NCI-H146 treated with DMSO at 0.1 percent for 48 hours (cell line): ENCODE measurements around the gene GABRB2.
"Not testable (repeated sequence)": the region's sequence is repeated elsewhere in the genome, so short reads cannot be mapped to it uniquely, and the experiment has no call there.

Experiments
- DNase-seq: peaks from one replicate; lab custom pipeline; 2025; ENCODE audit not compliant: unreplicated experiment; lab: John Stamatoyannopoulos, UW

The GABRB2 gene

GRCh38 chr5:161305601-161306000 lies 240.9 kb downstream of the GABRB2 start:
- DNase-seq, result no peak

- no peak for DNase-seq
Measured at GRCh38 chr5:161302559-161302958, 244.0 kb downstream of the GABRB2 start.

- no peak for DNase-seq
Measured at GRCh38 chr5:161301586-161301985, 244.9 kb downstream of the GABRB2 start.

- DNase-seq, result no peak
Measured at GRCh38 chr5:161299053-161299452, 247.5 kb downstream of the GABRB2 start.

- not testable (repeated sequence) for DNase-seq
Measured at GRCh38 chr5:161297388-161297787, 249.1 kb downstream of the GABRB2 start.

- DNase-seq, result no peak
Measured at GRCh38 chr5:161295721-161296250, 250.7 kb downstream of the GABRB2 start.

GRCh38 chr5:161288071-161288470 lies 258.5 kb downstream of the GABRB2 start:
- DNase-seq, result no peak

- DNase-seq, result no peak
Measured at GRCh38 chr5:161287436-161287835, 259.1 kb downstream of the GABRB2 start.

- no peak for DNase-seq
Measured at GRCh38 chr5:161286066-161286655, 260.4 kb downstream of the GABRB2 start.

GRCh38 chr5:161284445-161284844 lies 262.1 kb downstream of the GABRB2 start:
- DNase-seq, result no peak

GRCh38 chr5:161283296-161283695 lies 263.2 kb downstream of the GABRB2 start:
- no peak for DNase-seq

GRCh38 chr5:161278739-161279660 lies 267.5 kb downstream of the GABRB2 start:
- DNase-seq, result no peak

GRCh38 chr5:161277011-161277410 lies 269.5 kb downstream of the GABRB2 start:
- no peak for DNase-seq

GRCh38 chr5:161274951-161275350 lies 271.6 kb downstream of the GABRB2 start:
- no peak for DNase-seq

GRCh38 chr5:161273410-161273809 lies 273.1 kb downstream of the GABRB2 start:
- no peak for DNase-seq

- DNase-seq, result no peak
Measured at GRCh38 chr5:161271816-161272215, 274.7 kb downstream of the GABRB2 start.

GRCh38 chr5:161269125-161269524 lies 277.4 kb downstream of the GABRB2 start:
- DNase-seq, result no peak

GRCh38 chr5:161266954-161267353 lies 279.6 kb downstream of the GABRB2 start:
- DNase-seq, result no peak

GRCh38 chr5:161265006-161265405 lies 281.5 kb downstream of the GABRB2 start:
- no peak for DNase-seq

- no peak for DNase-seq
Measured at GRCh38 chr5:161263191-161263590, 283.3 kb downstream of the GABRB2 start.

GRCh38 chr5:161261668-161262323 lies 284.7 kb downstream of the GABRB2 start:
- no peak for DNase-seq

- DNase-seq, result no peak
Measured at GRCh38 chr5:161258438-161258837, 288.1 kb downstream of the GABRB2 start.
